HEK293T (cell line): Measurements from ENCODE around the gene KCNN4.
"Not testable (repeated sequence)": the region's sequence is repeated elsewhere in the genome, so short reads cannot be mapped to it uniquely, and the experiment has no call there.

Experiments
- CTCF ChIA-PET: fragments of 350-600 bp; formaldehyde crosslinking; extraction: SDS; loops from one replicate; lab custom pipeline; 2021; ENCODE audit warnings: antibody characterized with exemption, inconsistent platforms; lab: Yijun Ruan, JAX
- POLR2A ChIA-PET: fragments of 350-600 bp; formaldehyde crosslinking; extraction: SDS; loops from one replicate; lab custom pipeline; 2020; ENCODE audit warnings: antibody characterized with exemption, inconsistent platforms; lab: Yijun Ruan, JAX
- DNase-seq: peaks from one replicate; pipeline ENCODE4 v3.0.0; 2012; ENCODE audit warnings: mixed read lengths; ENCODE audit errors: extremely low spot score
- ARNT ChIP-seq: fragments of 450-650 bp; IDR thresholded peaks from 2 replicates; pipeline ENCODE4 v1.6.1; 2017; ENCODE audit warnings: mild to moderate bottlenecking
- BHLHE40 ChIP-seq: fragments of 450-650 bp; IDR thresholded peaks from 2 replicates; pipeline ENCODE4 v1.6.1; 2016; ENCODE audit warnings: mild to moderate bottlenecking, moderate library complexity, borderline replicate concordance
- CTBP1 ChIP-seq: fragments of 450-650 bp; IDR thresholded peaks from 2 replicates; pipeline ENCODE4 v1.6.1; 2016; ENCODE audit warnings: borderline replicate concordance
- ELF4 ChIP-seq: fragments of 450-650 bp; IDR thresholded peaks from 2 replicates; pipeline ENCODE4 v1.6.1; 2017; ENCODE audit warnings: antibody characterized with exemption
- FOXA1 ChIP-seq: fragments of 450-650 bp; IDR thresholded peaks from 2 replicates; pipeline ENCODE4 v1.6.1; 2016; ENCODE audit warnings: mild to moderate bottlenecking
- FOXK2 ChIP-seq: fragments of 450-650 bp; IDR thresholded peaks from 2 replicates; pipeline ENCODE4 v1.6.1; 2016; ENCODE audit warnings: mild to moderate bottlenecking
- FOXM1 ChIP-seq: fragments of 450-650 bp; IDR thresholded peaks from 2 replicates; pipeline ENCODE4 v1.6.1; 2017; ENCODE audit warnings: mild to moderate bottlenecking, borderline replicate concordance
- HDGF ChIP-seq: fragments of 450-650 bp; IDR thresholded peaks from 2 replicates; pipeline ENCODE4 v1.6.1; 2017; ENCODE audit warnings: antibody characterized with exemption, borderline replicate concordance
- L3MBTL2 ChIP-seq: fragments of 450-650 bp; conservative IDR thresholded peaks from 2 replicates; pipeline ENCODE4 v1.6.1; 2016; ENCODE audit warnings: mild to moderate bottlenecking
- LEF1 ChIP-seq: fragments of 450-650 bp; IDR thresholded peaks from 2 replicates; pipeline ENCODE4 v1.6.1; 2017; ENCODE audit warnings: mild to moderate bottlenecking, borderline replicate concordance
- NFRKB ChIP-seq: fragments of 450-650 bp; IDR thresholded peaks from 2 replicates; pipeline ENCODE4 v1.6.1; 2016; ENCODE audit warnings: mild to moderate bottlenecking, moderate library complexity
- SP1 ChIP-seq: fragments of 450-650 bp; IDR thresholded peaks from 2 replicates; pipeline ENCODE4 v1.6.1; 2017
- SUZ12 ChIP-seq: fragments of 450-650 bp; IDR thresholded peaks from 2 replicates; pipeline ENCODE4 v1.6.1; 2016; ENCODE audit warnings: mild to moderate bottlenecking
- TARDBP ChIP-seq: fragments of 450-650 bp; IDR thresholded peaks from 2 replicates; pipeline ENCODE4 v1.6.1; 2016
- ZNF384 ChIP-seq: fragments of 450-650 bp; IDR thresholded peaks from 2 replicates; pipeline ENCODE4 v1.6.1; 2016
- TF ChIP-seq, protein P1 (sequence below): fragments of 450-650 bp; IDR thresholded peaks from 2 replicates; pipeline ENCODE4 v1.6.1; 2016

KCNN4 gene

GRCh38 chr19:43818500-43818899 is 37.7 kb upstream of the KCNN4 start:
- no peak for DNase-seq
- TF ChIP-seq NFRKB (no peak), BHLHE40 (no peak), CTBP1 (no peak), ELF4 (no peak), FOXM1 (no peak), HDGF (no peak), TARDBP (no peak), FOXK2 (no peak), FOXA1 (no peak), L3MBTL2 (no peak), ZNF384 (no peak), LEF1 (no peak), SP1 (no peak), SUZ12 (no peak), ARNT (no peak)
- TF ChIP-seq, protein P1, sequence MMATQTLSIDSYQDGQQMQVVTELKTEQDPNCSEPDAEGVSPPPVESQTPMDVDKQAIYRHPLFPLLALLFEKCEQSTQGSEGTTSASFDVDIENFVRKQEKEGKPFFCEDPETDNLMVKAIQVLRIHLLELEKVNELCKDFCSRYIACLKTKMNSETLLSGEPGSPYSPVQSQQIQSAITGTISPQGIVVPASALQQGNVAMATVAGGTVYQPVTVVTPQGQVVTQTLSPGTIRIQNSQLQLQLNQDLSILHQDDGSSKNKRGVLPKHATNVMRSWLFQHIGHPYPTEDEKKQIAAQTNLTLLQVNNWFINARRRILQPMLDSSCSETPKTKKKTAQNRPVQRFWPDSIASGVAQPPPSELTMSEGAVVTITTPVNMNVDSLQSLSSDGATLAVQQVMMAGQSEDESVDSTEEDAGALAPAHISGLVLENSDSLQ = no peak
- ChIA-PET CTCF (interaction anchor here (0.7 kb wide), 1 partner anchor 118 kb away, joined by 3 read pairs; no protein-coding TSS in a partner anchor), POLR2A (no interaction called here)

DNA sequence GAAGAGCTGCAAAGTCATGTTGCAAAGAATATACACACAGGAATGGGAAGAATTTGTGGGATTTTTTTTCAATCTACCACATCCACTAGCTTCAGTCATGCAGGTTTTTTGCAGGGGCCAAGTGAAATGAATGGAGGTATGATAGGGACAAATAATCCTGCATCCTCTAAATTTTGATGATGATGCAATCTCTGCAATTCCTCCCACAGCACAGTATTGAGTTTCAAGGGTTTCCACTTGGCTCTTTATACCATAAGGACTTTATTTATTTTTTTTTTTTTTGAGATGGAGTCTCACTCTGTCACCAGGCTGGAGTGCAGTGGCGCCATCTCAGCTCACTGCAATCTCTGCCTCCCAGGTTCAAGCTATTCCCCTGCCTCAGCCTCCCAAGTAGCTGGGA is 36.7 kb upstream of the KCNN4 start:
- CTCF ChIA-PET, DNase-seq: not testable (repeated sequence)
- POLR2A ChIA-PET = interaction anchor here (1.0 kb wide), 1 partner anchor 10 kb away, joined by 4 read pairs; the partner anchor contains the start of gene ZNF283

DNA sequence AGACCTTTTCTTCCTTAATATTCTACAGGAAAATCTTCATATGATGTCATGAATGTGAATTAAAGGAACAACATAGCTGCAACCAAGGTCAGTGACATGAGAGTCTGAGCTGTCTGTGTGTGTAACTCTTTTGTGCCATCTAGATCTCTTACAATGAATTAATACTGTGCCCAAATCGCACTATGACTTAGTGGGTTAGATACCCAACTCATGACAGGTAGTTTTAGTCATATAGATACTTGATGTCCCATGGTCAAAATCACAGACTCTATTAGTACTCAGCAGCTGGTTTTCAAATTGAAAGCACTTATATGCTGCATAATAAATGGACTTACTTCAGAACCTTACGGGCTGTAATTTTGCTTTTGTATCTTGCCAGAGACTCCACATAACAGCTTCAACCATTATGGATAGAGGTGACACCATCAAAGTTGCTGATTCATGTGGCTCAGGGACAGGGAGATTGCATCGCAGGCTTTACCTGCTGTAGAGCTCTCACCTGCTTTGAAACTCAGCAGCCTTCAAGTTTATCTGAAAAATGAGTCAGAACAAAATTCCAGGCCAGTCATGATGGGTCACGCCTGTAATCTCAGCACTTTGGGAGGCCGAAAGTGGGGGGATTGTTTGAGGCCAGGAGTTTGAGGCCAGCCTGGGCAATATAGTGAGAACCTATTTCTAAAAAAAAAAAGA is 34.0 kb upstream of the KCNN4 start:
- TF ChIP-seq TARDBP = no peak
- no peak for TF ChIP-seq BHLHE40
- no peak for TF ChIP-seq FOXM1
- TF ChIP-seq NFRKB = no peak
- TF ChIP-seq SP1 = no peak
- no peak for TF ChIP-seq L3MBTL2
- no peak for TF ChIP-seq ELF4
- no peak for TF ChIP-seq CTBP1
- no peak for TF ChIP-seq ARNT
- no peak for TF ChIP-seq FOXK2
- no peak for TF ChIP-seq ZNF384
- TF ChIP-seq FOXA1 = no peak
- TF ChIP-seq LEF1 = no peak
- TF ChIP-seq, protein P1 = no peak
- TF ChIP-seq HDGF = no peak
- no peak for TF ChIP-seq SUZ12
- no peak for DNase-seq
- POLR2A ChIA-PET = no interaction called here
- CTCF ChIA-PET = interaction anchor here (0.7 kb wide), 1 partner anchor 885 kb away, joined by 3 read pairs; no protein-coding TSS in a partner anchor

DNA sequence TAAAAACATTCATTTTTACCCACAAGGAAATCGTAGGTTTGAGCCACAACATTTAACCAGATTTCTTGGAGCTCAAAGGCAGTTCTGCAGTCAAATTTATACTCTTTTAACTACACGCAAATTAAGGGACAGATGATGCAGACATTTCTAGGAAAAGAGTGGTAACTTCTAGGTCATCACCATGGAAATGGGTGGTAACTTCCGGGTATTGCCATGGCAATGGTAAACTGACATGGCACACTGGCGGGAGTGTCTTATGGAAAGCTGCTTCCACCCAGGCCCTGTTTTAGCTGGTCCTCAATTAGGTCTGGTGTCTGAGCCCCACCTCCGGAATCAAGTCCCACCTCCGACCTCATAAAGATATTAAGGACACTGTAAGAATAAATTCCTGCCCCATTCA is 31.9 kb upstream of the KCNN4 start:
- DNase-seq = no peak
- ChIA-PET POLR2A (interaction anchor here (1.3 kb wide), 1 partner anchor 14 kb away, joined by 5 read pairs; the partner anchor contains the start of gene ZNF283), CTCF (no interaction called here)
- no peak for TF ChIP-seq HDGF
- TF ChIP-seq, protein P1 = no peak

DNA sequence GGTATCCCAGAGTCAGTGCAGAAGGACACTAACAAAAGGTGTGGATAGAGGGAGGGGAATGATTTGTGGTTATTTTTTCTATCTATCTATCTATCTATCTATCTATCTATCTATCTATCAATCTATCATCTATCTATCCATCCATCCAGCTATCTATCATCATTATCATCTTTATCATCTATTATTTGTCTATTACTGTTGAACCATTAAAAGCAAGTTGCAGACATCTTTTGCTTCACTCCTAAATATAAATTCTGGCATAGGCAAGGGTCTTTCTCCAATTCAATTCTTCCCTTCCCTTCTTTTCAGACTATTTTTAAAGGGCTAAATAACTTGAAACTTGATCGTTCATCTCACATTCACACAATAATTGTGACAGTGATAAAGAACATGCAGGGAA is 31.5 kb upstream of the KCNN4 start:
- CTCF ChIA-PET = no interaction called here
- POLR2A ChIA-PET = interaction anchor here (1.3 kb wide), 1 partner anchor 15 kb away, joined by 5 read pairs; the partner anchor contains the start of gene ZNF283
- TF ChIP-seq HDGF (no peak), TARDBP (no peak), CTBP1 (no peak), ZNF384 (no peak), BHLHE40 (no peak), FOXM1 (no peak), L3MBTL2 (no peak), NFRKB (no peak), LEF1 (no peak), FOXA1 (no peak), SUZ12 (no peak), ARNT (no peak), FOXK2 (no peak), SP1 (no peak), ELF4 (no peak)
- TF ChIP-seq, protein P1 = no peak
- DNase-seq = no peak

DNA sequence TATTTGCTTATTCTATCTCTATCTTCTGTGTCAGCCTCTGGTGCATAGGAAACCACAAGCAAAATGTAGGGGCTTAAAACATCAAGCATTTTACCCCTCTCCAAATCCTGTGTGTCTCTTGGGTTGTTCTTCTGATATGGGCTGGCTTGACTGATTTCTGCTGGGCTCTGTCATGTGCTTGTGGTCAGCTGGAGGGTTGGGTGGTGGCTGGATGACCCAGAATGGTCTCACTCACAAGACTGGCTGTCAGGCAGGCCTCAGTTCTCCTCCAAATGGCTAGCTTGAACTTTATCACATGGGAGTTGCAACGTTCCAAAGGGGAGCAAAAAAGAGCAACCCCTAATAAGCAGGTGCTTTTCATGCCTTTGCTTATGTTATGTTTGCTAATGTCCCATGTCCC is 31.1 kb upstream of the KCNN4 start:
- ChIA-PET CTCF (no interaction called here), POLR2A (no interaction called here)
- no peak for TF ChIP-seq FOXK2
- no peak for TF ChIP-seq NFRKB
- no peak for TF ChIP-seq TARDBP
- no peak for TF ChIP-seq HDGF
- no peak for TF ChIP-seq SUZ12
- no peak for TF ChIP-seq L3MBTL2
- TF ChIP-seq, protein P1 = no peak
- TF ChIP-seq CTBP1 = no peak
- no peak for TF ChIP-seq ZNF384
- TF ChIP-seq FOXA1 = no peak
- TF ChIP-seq BHLHE40 = no peak
- TF ChIP-seq LEF1 = no peak
- TF ChIP-seq SP1 = no peak
- TF ChIP-seq ELF4 = no peak
- TF ChIP-seq FOXM1 = no peak
- TF ChIP-seq ARNT = no peak
- no peak for DNase-seq
